HepG2 (cell line): ENCODE results near the gene USP24. TPM values are rescaled to one million over a fixed set of nuclear protein-coding genes. Genes with fewer than 3 reads are reported as not detected.
A peak's percentile ranks its signal among the peaks of the same experiment; 100 is the strongest.

ENCODE experiments used
- ATAC-seq: fragments of 200-7000 bp; cut with Tn5 transposase; 3 replicates; pipeline ENCODE4 v1.9.1; 2020; ENCODE audit warnings: mild to moderate bottlenecking, moderate library complexity
- BruUV-seq: library from RNA; stranded (reverse); fragments of 400-500 nt; replicated peaks from 2 replicates; lab custom pipeline; 2021; lab: Mats Ljungman, UMichigan
- CTCF ChIA-PET: fragments of 300-600 bp; formaldehyde crosslinking; extraction: SDS; loops from one replicate; lab custom pipeline; 2021; ENCODE audit warnings: low total read pairs, inconsistent platforms, low intra/inter-chr PET ratio; lab: Yijun Ruan, JAX
- POLR2A ChIA-PET: fragments of 350-600 bp; sonication (Branson Sonifier 250); formaldehyde crosslinking; loops from one replicate; lab custom pipeline; 2020; ENCODE audit warnings: antibody characterized with exemption, inconsistent platforms; lab: Yijun Ruan, JAX
- DNase-seq: peaks from one replicate; pipeline ENCODE4 v3.0.0-alpha.2; 2015; ENCODE audit warnings: low spot score
- FAIRE-seq: peaks from 3 replicates; lab custom pipeline; 2011; peaks lifted over from hg19 to GRCh38; lab: Jason Lieb, UNC
- H2AFZ ChIP-seq: one replicate; pipeline ENCODE4 v1.6.1; 2011; ENCODE audit warnings: low read length, inconsistent platforms
- H3K27ac ChIP-seq: fragments of 300-600 bp; 3 replicates; pipeline ENCODE4 v1.8.0; 2011; ENCODE audit warnings: mixed run types, mild to moderate bottlenecking, mixed read lengths, low read length, inconsistent platforms; ENCODE audit not compliant: insufficient read depth; ENCODE audit errors: extremely low read length
- H3K27me3 ChIP-seq, 2 experiments: fragments of 200-600 bp in 1 of 2; 2 replicates in 1 of 2; 3 replicates in 1 of 2; pipeline versions ENCODE4 v1.6.0 to v1.8.0; 2011; ENCODE audit warnings: low read length in 2 of 2, mild to moderate bottlenecking in 2 of 2, moderate library complexity in 2 of 2, inconsistent platforms in 1 of 2; ENCODE audit not compliant: insufficient read depth in 2 of 2, control insufficient read depth in 1 of 2
- H3K36me3 ChIP-seq, 2 experiments: fragments of 200-600 bp in 1 of 2; replicated peaks in 1 of 2; 2 replicates in 1 of 2; 3 replicates in 1 of 2; pipeline versions ENCODE4 v1.5.1 to v1.8.0; 2011; ENCODE audit warnings: low read length in 2 of 2, inconsistent platforms in 1 of 2; ENCODE audit not compliant: insufficient read depth in 2 of 2, control insufficient read depth in 1 of 2
- H3K4me1 ChIP-seq: 2 replicates; pipeline ENCODE4 v1.5.1; 2012; ENCODE audit warnings: low read length, inconsistent platforms; ENCODE audit not compliant: insufficient read depth
- H3K4me2 ChIP-seq: 2 replicates; pipeline ENCODE4 v1.6.0; 2011; ENCODE audit warnings: low read depth, low read length, inconsistent platforms
- H3K4me3 ChIP-seq, 3 experiments: fragments of 200-600 bp in 1 of 3; sonication (generic), shearing (Covaris generic) in 1 of 3; replicated peaks in 1 of 3; 2 replicates each; pipeline ENCODE4 v1.5.1; 2011 to 2016; ENCODE audit warnings: low read length in 3 of 3, inconsistent platforms in 2 of 3, low read depth in 2 of 3, mild to moderate bottlenecking in 2 of 3, control low read depth in 1 of 3, mixed read lengths in 1 of 3; ENCODE audit not compliant: insufficient read depth in 1 of 3
- H3K79me2 ChIP-seq: one replicate; pipeline ENCODE4 v1.6.1; 2011; ENCODE audit warnings: low read length, inconsistent platforms; ENCODE audit not compliant: insufficient read depth
- H3K9ac ChIP-seq: 2 replicates; pipeline ENCODE4 v1.6.0; 2011; ENCODE audit warnings: mild to moderate bottlenecking, low read depth, low read length, inconsistent platforms; ENCODE audit not compliant: insufficient read depth
- H3K9me3 ChIP-seq: 2 replicates; pipeline ENCODE4 v1.5.1; 2012; ENCODE audit warnings: mild to moderate bottlenecking, low read length
- H4K20me1 ChIP-seq: 2 replicates; pipeline ENCODE4 v1.6.0; 2011; ENCODE audit warnings: inconsistent platforms, mild to moderate bottlenecking, low read length, moderate library complexity; ENCODE audit not compliant: insufficient read depth
- FOSL1 ChIP-seq: sonication (generic); formaldehyde crosslinking; IDR thresholded peaks from 2 replicates; pipeline ENCODE4 v1.9.0; 2021; ENCODE audit warnings: missing genetic modification reagents, borderline replicate concordance
- GATA4 ChIP-seq: sonication (generic); IDR thresholded peaks from 2 replicates; pipeline ENCODE4 v1.6.1; 2016; ENCODE audit warnings: antibody characterized with exemption, low read depth, borderline replicate concordance
- MAFG ChIP-seq: sonication (generic); formaldehyde crosslinking; IDR thresholded peaks from 2 replicates; pipeline ENCODE4 v1.5.1; 2020; ENCODE audit warnings: mild to moderate bottlenecking, missing genetic modification reagents
- NCOR1 ChIP-seq: fragments of 200-600 bp; sonication (generic); IDR thresholded peaks from 2 replicates; pipeline ENCODE4 v1.7.0; 2017; ENCODE audit warnings: antibody characterized with exemption, low read length, borderline replicate concordance
- NR2F1 ChIP-seq, 2 experiments: fragments of 450-650 bp in 1 of 2; formaldehyde crosslinking in 1 of 2; IDR thresholded peaks; 2 replicates each; pipeline versions ENCODE4 v1.5.0 to v1.6.1; 2016 to 2020; ENCODE audit warnings: mild to moderate bottlenecking in 1 of 2, missing compliant biosample characterization in 1 of 2, missing genetic modification reagents in 1 of 2, moderate library complexity in 1 of 2
- PHF5A ChIP-seq: IDR thresholded peaks from one replicate; pipeline ENCODE4 v1.6.1; 2018; ENCODE audit warnings: low read depth, missing genetic modification reagents; ENCODE audit not compliant: unreplicated experiment
- RBM22 ChIP-seq: fragments of 200-400 bp; formaldehyde crosslinking; optimal IDR thresholded peaks from 2 replicates; pipeline ENCODE3; 2017; ENCODE audit warnings: mild to moderate bottlenecking, low read length, moderate library complexity
- XBP1 ChIP-seq: sonication (generic); formaldehyde crosslinking; IDR thresholded peaks from 2 replicates; pipeline ENCODE4 v1.5.0; 2020; ENCODE audit warnings: missing genetic modification reagents
- ZFP1 ChIP-seq: IDR thresholded peaks from 2 replicates; pipeline ENCODE4 v1.6.1; 2016
- ZNF7 ChIP-seq: IDR thresholded peaks from 2 replicates; pipeline ENCODE4 v1.6.1; 2016; ENCODE audit warnings: missing biosample characterization, missing genetic modification reagents
- WGBS: methylation state at CpG from one replicate; pipeline ENCODE4 v1.1.6; 2017; ENCODE audit warnings: low lambda C conversion rate; 5-methylcytosine and 5-hydroxymethylcytosine counted together
- in situ Hi-C: cut with HindIII; loops from 2 replicates; pipeline ENCODE4 v1.10.0; 2017; ENCODE audit warnings: low pct_unique_long_range_greater_than_20kb; ENCODE audit not compliant: extremely low pct_ligation_motif_present
- intact Hi-C: fragments of 100-400 bp; cut with micrococcal nuclease; formaldehyde crosslinking; loops from one replicate; pipeline ENCODE4 v1.10.0; 2022; ENCODE audit not compliant: unreplicated experiment
- polyA plus RNA-seq, 8 experiments: library from polyadenylated mRNA; depleted of rRNA in 3 of 8; stranded (reverse) in 7 of 8; unstranded in 1 of 8; fragments of >200 nt; fragmentation: Illumina TruSeq in 4 of 8; extraction: Trizol in 4 of 8; gene quantifications; 2 replicates each; pipeline versions ENCODE4 v1.2.1 to v1.2.3, GENCODE V29; 2011 to 2016; ENCODE audit warnings: low read depth in 4 of 8, missing spikeins in 1 of 8, mixed read lengths in 1 of 8; ENCODE audit not compliant: insufficient read depth in 1 of 8
- total RNA-seq, 5 experiments: library from RNA; depleted of rRNA; stranded (reverse); fragments of >200 nt; fragmentation: Illumina TruSeq; extraction: Trizol; gene quantifications; 2 replicates each; pipeline ENCODE4 v1.2.3, GENCODE V29; 2016; ENCODE audit warnings: low read depth in 1 of 5
- TF ChIP-seq, protein P1 (sequence below): sonication (generic); formaldehyde crosslinking; IDR thresholded peaks from 2 replicates; pipeline ENCODE4 v1.5.0; 2020; ENCODE audit warnings: missing genetic modification reagents
- TF ChIP-seq, protein P2 (sequence below): IDR thresholded peaks from 2 replicates; pipeline ENCODE4 v1.6.1; 2016; ENCODE audit warnings: missing biosample characterization, missing genetic modification reagents, low read depth
- TF ChIP-seq, protein P3 (sequence below): sonication (generic); formaldehyde crosslinking; IDR thresholded peaks from 2 replicates; pipeline ENCODE4 v1.5.1; 2020; ENCODE audit warnings: mild to moderate bottlenecking, missing genetic modification reagents, moderate library complexity
- TF ChIP-seq, protein P4 (sequence below): sonication (generic); formaldehyde crosslinking; IDR thresholded peaks from 2 replicates; pipeline ENCODE4 v1.4.0; 2020; ENCODE audit warnings: missing genetic modification reagents, borderline replicate concordance

The USP24 gene
- total and polyA plus RNA-seq, 2 of the 13 experiments (the other 11 are each of a cell fraction or from before 2014, with no cell fraction given), result 18.8 to 47.6 TPM

DNA sequence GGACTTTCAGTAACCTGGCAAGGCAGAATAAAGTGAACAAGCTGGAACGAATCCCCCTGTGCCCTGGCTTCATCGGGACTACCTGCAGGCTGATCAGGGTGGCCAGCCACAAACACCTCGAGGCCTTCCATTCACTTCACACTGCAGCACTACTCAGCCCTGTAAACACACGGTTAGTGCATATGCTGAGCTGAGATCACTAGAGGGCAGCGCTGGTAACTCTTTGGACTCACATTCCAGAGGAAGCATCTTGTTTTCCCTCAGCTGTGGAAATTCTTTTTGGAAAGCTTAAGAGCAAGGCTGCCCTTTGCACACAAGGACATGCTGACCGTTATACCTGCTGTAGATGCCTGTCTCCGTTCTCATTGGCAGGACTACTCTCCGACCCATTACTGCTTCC, 143.7 kb downstream of the USP24 start (continued):
- TF ChIP-seq PHF5A (CRISPR knock-in tag), result no peak
- TF ChIP-seq, protein P1, sequence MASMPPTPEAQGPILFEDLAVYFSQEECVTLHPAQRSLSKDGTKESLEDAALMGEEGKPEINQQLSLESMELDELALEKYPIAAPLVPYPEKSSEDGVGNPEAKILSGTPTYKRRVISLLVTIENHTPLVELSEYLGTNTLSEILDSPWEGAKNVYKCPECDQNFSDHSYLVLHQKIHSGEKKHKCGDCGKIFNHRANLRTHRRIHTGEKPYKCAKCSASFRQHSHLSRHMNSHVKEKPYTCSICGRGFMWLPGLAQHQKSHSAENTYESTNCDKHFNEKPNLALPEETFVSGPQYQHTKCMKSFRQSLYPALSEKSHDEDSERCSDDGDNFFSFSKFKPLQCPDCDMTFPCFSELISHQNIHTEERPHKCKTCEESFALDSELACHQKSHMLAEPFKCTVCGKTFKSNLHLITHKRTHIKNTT (CRISPR knock-in tag), result no peak
- no peak for TF ChIP-seq ZFP1 (CRISPR knock-in tag)
- TF ChIP-seq MAFG, result no peak
- TF ChIP-seq, all 625 proteins: peak for 31

DNA sequence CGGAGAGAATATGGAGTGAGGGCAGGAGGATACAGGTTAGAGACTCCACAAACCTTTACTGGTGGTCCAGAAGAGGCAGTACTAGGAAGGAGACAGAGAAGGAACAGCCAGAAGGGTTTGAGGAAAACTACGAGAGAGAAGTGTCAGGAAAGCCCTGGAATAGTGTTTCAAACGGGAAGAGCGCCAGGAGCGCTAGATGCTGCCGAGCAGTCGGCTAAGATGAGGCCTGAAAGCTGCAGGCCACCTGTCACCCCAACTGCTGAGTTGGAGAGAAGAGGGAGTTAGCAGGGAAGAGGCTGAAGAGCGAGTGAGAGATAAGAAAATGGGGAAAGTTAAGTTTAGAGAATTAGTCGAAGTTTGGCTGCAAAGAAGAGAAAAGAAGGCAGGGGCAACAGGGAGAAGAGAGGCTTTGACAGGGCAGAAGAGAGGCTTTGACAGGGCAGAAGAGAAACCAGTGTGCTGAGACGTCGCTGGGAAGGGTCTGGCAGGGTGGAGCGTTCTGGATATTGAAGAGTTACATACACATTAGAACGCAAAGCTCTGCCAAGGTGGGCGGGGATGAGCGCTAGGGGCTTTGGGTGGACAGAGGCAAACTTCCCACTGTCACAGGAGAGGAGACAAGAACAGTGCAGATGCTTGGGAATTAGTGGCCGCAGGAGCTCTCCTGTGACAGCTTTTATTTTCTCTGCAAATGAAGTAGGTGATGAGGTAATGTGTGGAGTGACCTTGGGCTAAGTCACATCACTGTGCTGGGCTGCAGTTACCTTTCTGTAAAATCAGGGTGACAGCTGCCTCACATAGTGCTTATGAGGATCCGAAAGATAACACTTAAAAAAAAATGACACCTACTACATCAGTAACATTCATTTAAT, 144.6 kb downstream of the USP24 start:
- intact Hi-C loops (loop anchor here (10.0 kb wide), 1 partner anchor 204 kb away; no protein-coding TSS in a partner anchor), in situ Hi-C loops (no loop called here)
- 92% methylated on average over 17 of the region's 17 CpGs for WGBS
- Histone ChIP-seq H3K4me3 (no peak overlapping the region), H3K4me2 (no peak overlapping the region), H4K20me1 (no peaks in the 10 kb centered on the region), H2AFZ (no peak overlapping the region), H3K4me1 (peaks cover 15% of the 10 kb centered on the region), H3K9me3 (no peaks in the 10 kb centered on the region), H3K27me3 (no peaks in the 10 kb centered on the region), H3K9ac (no peak overlapping the region), H3K27ac (no peak overlapping the region), H3K79me2 (no peaks in the 10 kb centered on the region), H3K36me3 (peaks cover 31 to 64% of the 10 kb centered on the region in 2 experiments)
- ATAC-seq, result peak; percentile 10
- no peak for DNase-seq
- ChIA-PET CTCF (interaction anchor here (1.6 kb wide), 1 partner anchor 207 kb away, joined by 4 read pairs; no protein-coding TSS in a partner anchor), POLR2A (no interaction called here)
- FAIRE-seq, result peak; percentile 32
- BruUV-seq, result no TSS peak
- TF ChIP-seq RBM22 (peak; percentile 80), XBP1 (CRISPR knock-in tag) (no peak), NCOR1 (no peak), GATA4 (no peak), ZNF7 (CRISPR knock-in tag) (peak; percentile 60; the same call in 1 of the 2 replicates), FOSL1 (CRISPR knock-in tag) (no peak), NR2F1 (CRISPR knock-in tag; IDR thresholded peaks at IDR 0.05) (no peak)
- TF ChIP-seq, protein P2, sequence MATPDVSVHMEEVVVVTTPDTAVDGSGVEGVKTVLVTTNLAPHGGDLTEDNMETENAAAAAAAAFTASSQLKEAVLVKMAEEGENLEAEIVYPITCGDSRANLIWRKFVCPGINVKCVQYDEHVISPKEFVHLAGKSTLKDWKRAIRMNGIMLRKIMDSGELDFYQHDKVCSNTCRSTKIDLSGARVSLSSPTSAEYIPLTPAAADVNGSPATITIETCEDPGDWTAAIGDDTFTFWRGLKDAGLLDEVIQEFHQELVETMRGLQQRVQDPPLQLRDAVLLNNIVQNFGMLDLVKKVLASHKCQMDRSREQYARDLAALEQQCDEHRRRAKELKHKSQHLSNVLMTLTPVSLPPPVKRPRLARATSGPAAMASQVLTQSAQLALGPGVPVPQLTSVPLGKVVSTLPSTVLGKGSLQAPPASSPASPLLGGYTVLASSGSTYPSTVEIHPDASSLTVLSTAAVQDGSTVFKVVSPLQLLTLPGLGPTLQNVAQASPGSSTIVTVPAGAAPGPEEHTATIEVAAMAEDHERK, result no peak
- TF ChIP-seq, protein P3, sequence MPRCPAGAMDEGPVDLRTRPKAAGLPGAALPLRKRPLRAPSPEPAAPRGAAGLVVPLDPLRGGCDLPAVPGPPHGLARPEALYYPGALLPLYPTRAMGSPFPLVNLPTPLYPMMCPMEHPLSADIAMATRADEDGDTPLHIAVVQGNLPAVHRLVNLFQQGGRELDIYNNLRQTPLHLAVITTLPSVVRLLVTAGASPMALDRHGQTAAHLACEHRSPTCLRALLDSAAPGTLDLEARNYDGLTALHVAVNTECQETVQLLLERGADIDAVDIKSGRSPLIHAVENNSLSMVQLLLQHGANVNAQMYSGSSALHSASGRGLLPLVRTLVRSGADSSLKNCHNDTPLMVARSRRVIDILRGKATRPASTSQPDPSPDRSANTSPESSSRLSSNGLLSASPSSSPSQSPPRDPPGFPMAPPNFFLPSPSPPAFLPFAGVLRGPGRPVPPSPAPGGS (CRISPR knock-in tag), result no peak
- TF ChIP-seq, protein P4, sequence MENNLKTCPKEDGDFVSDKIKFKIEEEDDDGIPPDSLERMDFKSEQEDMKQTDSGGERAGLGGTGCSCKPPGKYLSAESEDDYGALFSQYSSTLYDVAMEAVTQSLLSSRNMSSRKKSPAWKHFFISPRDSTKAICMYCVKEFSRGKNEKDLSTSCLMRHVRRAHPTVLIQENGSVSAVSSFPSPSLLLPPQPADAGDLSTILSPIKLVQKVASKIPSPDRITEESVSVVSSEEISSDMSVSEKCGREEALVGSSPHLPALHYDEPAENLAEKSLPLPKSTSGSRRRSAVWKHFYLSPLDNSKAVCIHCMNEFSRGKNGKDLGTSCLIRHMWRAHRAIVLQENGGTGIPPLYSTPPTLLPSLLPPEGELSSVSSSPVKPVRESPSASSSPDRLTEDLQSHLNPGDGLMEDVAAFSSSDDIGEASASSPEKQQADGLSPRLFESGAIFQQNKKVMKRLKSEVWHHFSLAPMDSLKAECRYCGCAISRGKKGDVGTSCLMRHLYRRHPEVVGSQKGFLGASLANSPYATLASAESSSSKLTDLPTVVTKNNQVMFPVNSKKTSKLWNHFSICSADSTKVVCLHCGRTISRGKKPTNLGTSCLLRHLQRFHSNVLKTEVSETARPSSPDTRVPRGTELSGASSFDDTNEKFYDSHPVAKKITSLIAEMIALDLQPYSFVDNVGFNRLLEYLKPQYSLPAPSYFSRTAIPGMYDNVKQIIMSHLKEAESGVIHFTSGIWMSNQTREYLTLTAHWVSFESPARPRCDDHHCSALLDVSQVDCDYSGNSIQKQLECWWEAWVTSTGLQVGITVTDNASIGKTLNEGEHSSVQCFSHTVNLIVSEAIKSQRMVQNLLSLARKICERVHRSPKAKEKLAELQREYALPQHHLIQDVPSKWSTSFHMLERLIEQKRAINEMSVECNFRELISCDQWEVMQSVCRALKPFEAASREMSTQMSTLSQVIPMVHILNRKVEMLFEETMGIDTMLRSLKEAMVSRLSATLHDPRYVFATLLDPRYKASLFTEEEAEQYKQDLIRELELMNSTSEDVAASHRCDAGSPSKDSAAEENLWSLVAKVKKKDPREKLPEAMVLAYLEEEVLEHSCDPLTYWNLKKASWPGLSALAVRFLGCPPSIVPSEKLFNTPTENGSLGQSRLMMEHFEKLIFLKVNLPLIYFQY (CRISPR knock-in tag), result no peak
